MM.1S (cell line): ENCODE data around the gene FOXO6.

ENCODE experiments used
- DNase-seq: peaks from one replicate; pipeline ENCODE4 v3.0.0-alpha.2; 2015
- H2AFZ ChIP-seq: fragments of 300-600 bp; sonication (generic); 2 replicates; pipeline ENCODE4 v1.6.0; 2016; ENCODE audit warnings: antibody characterized with exemption, low read length
- H3F3A ChIP-seq: fragments of 300-600 bp; sonication (generic); 2 replicates; pipeline ENCODE4 v1.6.1; 2016; ENCODE audit warnings: mild to moderate bottlenecking, antibody characterized with exemption, low read length, moderate library complexity, mixed read lengths; ENCODE audit not compliant: insufficient read depth
- H3K27ac ChIP-seq: fragments of 300-600 bp; sonication (generic); 2 replicates; pipeline ENCODE4 v1.5.1; 2016; ENCODE audit warnings: mild to moderate bottlenecking, low read length
- H3K27me3 ChIP-seq: fragments of 300-600 bp; sonication (generic); replicated peaks from 2 replicates; pipeline ENCODE4 v1.6.0; 2016; ENCODE audit warnings: low read length; ENCODE audit not compliant: insufficient read depth
- H3K36me3 ChIP-seq: fragments of 300-600 bp; sonication (generic); replicated peaks from 2 replicates; pipeline ENCODE4 v1.6.1; 2016; ENCODE audit warnings: mild to moderate bottlenecking, low read length, mixed read lengths; ENCODE audit not compliant: insufficient read depth
- H3K4me1 ChIP-seq: fragments of 300-600 bp; sonication (generic); 2 replicates; pipeline ENCODE4 v1.6.1; 2016; ENCODE audit warnings: low read length, mixed read lengths
- H3K4me2 ChIP-seq: fragments of 300-600 bp; sonication (generic); 2 replicates; pipeline ENCODE4 v1.6.0; 2016; ENCODE audit warnings: low read depth, low read length
- H3K4me3 ChIP-seq: fragments of 300-600 bp; sonication (generic); 2 replicates; pipeline ENCODE4 v1.5.1; 2016; ENCODE audit warnings: low read length, mixed read lengths
- H3K79me2 ChIP-seq: fragments of 300-600 bp; sonication (generic); 2 replicates; pipeline ENCODE4 v1.6.1; 2016; ENCODE audit warnings: mixed run types, low read length, mixed read lengths
- H3K9ac ChIP-seq: fragments of 300-600 bp; sonication (generic); 2 replicates; pipeline ENCODE4 v1.6.1; 2016; ENCODE audit warnings: low read length, mixed read lengths
- H3K9me2 ChIP-seq: fragments of 300-600 bp; sonication (generic); replicated peaks from 2 replicates; pipeline ENCODE4 v1.6.1; 2016; ENCODE audit warnings: mild to moderate bottlenecking, low read length, mixed read lengths; ENCODE audit not compliant: insufficient read depth
- H3K9me3 ChIP-seq: fragments of 300-600 bp; sonication (generic); replicated peaks from 2 replicates; pipeline ENCODE4 v1.6.1; 2016; ENCODE audit warnings: mild to moderate bottlenecking, low read length, mixed read lengths; ENCODE audit not compliant: insufficient read depth
- H4K20me1 ChIP-seq: fragments of 300-600 bp; sonication (generic); 2 replicates; pipeline ENCODE4 v1.6.1; 2016; ENCODE audit warnings: mild to moderate bottlenecking, low read length, moderate library complexity, mixed read lengths; ENCODE audit not compliant: insufficient read depth
- EZH2 ChIP-seq: fragments of 300-600 bp; sonication (generic); optimal IDR thresholded peaks from 2 replicates; pipeline ENCODE3; 2017; ENCODE audit warnings: low read depth, mild to moderate bottlenecking, antibody characterized with exemption, low read length, mixed read lengths
- EZH2phosphoT487 ChIP-seq: fragments of 300-600 bp; sonication (generic); IDR thresholded peaks from 2 replicates; pipeline ENCODE4 v1.6.1; 2018; ENCODE audit warnings: antibody characterized with exemption, low read length
- TF ChIP-seq, protein P1 (sequence below): fragments of 300-600 bp; sonication (generic); IDR thresholded peaks from 2 replicates; pipeline ENCODE4 v1.5.1; 2016; ENCODE audit warnings: antibody characterized with exemption, low read length, mixed read lengths

Gene FOXO6

DNA sequence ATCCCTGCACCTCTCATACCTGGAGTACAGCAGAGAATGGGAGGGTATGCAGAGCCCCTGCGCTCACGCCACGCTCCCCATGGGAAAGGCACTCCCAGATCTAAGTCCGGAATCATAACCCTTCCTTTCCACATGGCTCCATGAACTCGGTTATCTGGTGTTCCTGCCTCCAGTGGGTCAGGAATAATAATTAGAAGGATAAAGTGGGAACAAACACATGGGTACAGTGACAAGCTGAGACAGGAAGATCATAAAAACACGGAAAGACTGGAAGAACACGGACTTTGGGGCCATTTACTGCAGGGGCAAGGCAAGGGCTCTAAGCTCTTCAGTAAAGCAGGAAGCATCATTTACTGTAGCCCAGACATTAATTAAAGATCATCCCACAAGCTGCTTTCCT, 48.6 kb downstream of the FOXO6 start:
- no peaks in the 10 kb centered on the region for H3F3A ChIP-seq
- H3K9me2 ChIP-seq: no peaks in the 10 kb centered on the region
- no peak overlapping the region for H3K9ac ChIP-seq
- no peaks in the 10 kb centered on the region for H3K36me3 ChIP-seq
- no peaks in the 10 kb centered on the region for H3K4me1 ChIP-seq
- peaks cover 41% of the 10 kb centered on the region for H3K27me3 ChIP-seq
- no peak for DNase-seq
- TF ChIP-seq EZH2: no peak
- no peak for TF ChIP-seq EZH2phosphoT487
- TF ChIP-seq, protein P1, sequence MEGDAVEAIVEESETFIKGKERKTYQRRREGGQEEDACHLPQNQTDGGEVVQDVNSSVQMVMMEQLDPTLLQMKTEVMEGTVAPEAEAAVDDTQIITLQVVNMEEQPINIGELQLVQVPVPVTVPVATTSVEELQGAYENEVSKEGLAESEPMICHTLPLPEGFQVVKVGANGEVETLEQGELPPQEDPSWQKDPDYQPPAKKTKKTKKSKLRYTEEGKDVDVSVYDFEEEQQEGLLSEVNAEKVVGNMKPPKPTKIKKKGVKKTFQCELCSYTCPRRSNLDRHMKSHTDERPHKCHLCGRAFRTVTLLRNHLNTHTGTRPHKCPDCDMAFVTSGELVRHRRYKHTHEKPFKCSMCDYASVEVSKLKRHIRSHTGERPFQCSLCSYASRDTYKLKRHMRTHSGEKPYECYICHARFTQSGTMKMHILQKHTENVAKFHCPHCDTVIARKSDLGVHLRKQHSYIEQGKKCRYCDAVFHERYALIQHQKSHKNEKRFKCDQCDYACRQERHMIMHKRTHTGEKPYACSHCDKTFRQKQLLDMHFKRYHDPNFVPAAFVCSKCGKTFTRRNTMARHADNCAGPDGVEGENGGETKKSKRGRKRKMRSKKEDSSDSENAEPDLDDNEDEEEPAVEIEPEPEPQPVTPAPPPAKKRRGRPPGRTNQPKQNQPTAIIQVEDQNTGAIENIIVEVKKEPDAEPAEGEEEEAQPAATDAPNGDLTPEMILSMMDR: no peak
- H3K4me2 ChIP-seq: no peak overlapping the region
- no peaks in the 10 kb centered on the region for H3K79me2 ChIP-seq
- no peak overlapping the region for H3K27ac ChIP-seq
- H3K9me3 ChIP-seq: no peaks in the 10 kb centered on the region
- H4K20me1 ChIP-seq: no peaks in the 10 kb centered on the region
- no peak overlapping the region for H2AFZ ChIP-seq
- H3K4me3 ChIP-seq: no peak overlapping the region

DNA sequence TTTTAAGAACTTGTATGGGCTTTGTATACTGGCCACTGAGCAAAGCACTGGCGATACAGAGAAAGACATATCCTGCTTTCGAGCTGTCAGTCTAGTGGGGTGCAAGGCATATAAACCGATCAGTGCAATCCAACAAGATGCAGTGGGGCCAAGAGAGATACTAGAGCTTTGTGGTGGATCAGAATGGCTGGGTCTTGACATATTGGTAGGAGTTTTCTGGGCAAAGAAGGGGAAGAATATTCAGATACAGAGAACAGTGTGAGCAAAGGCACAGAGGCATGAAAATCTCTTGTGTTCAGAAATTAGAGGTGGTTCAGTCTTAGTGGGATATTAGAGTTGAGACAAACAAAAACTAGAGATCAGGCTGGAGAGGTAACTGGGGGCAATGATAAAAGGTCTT, 49.2 kb downstream of the FOXO6 start:
- no peak overlapping the region for H3K27ac ChIP-seq
- H3K27me3 ChIP-seq: peaks cover 41% of the 10 kb centered on the region
- no peaks in the 10 kb centered on the region for H3K36me3 ChIP-seq
- H3K9me3 ChIP-seq: no peaks in the 10 kb centered on the region
- no peaks in the 10 kb centered on the region for H3F3A ChIP-seq
- H3K9me2 ChIP-seq: no peaks in the 10 kb centered on the region
- TF ChIP-seq EZH2 (no peak), EZH2phosphoT487 (no peak)
- TF ChIP-seq, protein P1: no peak
- no peaks in the 10 kb centered on the region for H3K79me2 ChIP-seq
- H3K4me1 ChIP-seq: no peaks in the 10 kb centered on the region
- DNase-seq: no peak
- no peak overlapping the region for H3K9ac ChIP-seq
- H4K20me1 ChIP-seq: no peaks in the 10 kb centered on the region
- no peak overlapping the region for H3K4me2 ChIP-seq
- no peak overlapping the region for H2AFZ ChIP-seq
- H3K4me3 ChIP-seq: no peak overlapping the region

DNA sequence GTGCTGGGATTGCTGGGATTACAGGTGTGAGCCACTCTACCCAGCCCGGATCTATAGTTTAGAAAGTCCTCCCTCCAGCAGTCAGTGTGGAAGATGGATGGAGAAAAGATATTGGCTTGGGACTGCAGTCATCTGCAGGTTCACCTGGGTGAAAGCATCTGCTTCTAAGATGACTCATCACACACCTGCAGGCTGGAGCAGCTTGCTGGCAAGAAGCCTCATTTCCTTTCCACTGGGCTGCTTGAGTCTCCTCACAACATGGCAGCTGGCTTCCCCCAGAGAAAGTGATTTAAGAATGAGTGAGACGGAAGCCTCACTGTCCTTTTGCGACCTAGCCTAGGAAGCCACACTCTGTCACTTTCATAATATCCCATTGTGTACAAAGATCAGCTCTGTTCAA, 50.0 kb downstream of the FOXO6 start:
- peaks cover 41% of the 10 kb centered on the region for H3K27me3 ChIP-seq
- DNase-seq: peak; percentile 31

More for the DNA sequence above, 50.0 kb downstream of the FOXO6 start:
- no peaks in the 10 kb centered on the region for H3K9me2 ChIP-seq
- H3K4me1 ChIP-seq: no peaks in the 10 kb centered on the region
- TF ChIP-seq EZH2phosphoT487 (no peak), EZH2 (no peak)
- TF ChIP-seq, protein P1: no peak
- no peaks in the 10 kb centered on the region for H3K9me3 ChIP-seq
- no peaks in the 10 kb centered on the region for H4K20me1 ChIP-seq
- H3K79me2 ChIP-seq: no peaks in the 10 kb centered on the region
- H3K27ac ChIP-seq: no peak overlapping the region
- no peaks in the 10 kb centered on the region for H3K36me3 ChIP-seq
- H3F3A ChIP-seq: no peaks in the 10 kb centered on the region
- H3K4me2 ChIP-seq: no peak overlapping the region
- no peak overlapping the region for H3K4me3 ChIP-seq
- no peak overlapping the region for H2AFZ ChIP-seq
- no peak overlapping the region for H3K9ac ChIP-seq
